ENCODE results near the gene AK3. TPM values are rescaled to one million over a fixed set of nuclear protein-coding genes. Genes with fewer than 3 reads are reported as not detected.

AK3 gene
- total and polyA plus RNA-seq, 2 donors (not counting 3 experiments of a cell fraction or from before 2014, with no cell fraction given), result 20.6 to 42.3 TPM

- Histone ChIP-seq H4K20me1 (replicated peaks; ENCODE audit: control insufficient read depth, extremely low read depth, insufficient read depth, low read length) (no peaks in the 10 kb centered on the region), H2AFZ (ENCODE audit: low read depth, low read length) (no peak overlapping the region), H3K27ac (ENCODE audit: insufficient read depth, low read depth, low read length) (no peak overlapping the region), H3K4me3 (replicated peaks in 1 of 3; ENCODE audit: insufficient read depth in 1 of 3, low read depth in 1 of 3, low read length in 3 of 3) (no peak overlapping the region), H3K36me3 (ENCODE audit: control insufficient read depth in 2 of 2, extremely low read depth in 1 of 2, insufficient read depth in 2 of 2, low read length in 2 of 2) (peaks cover 2 to 5% of the 10 kb centered on the region in 2 experiments), H3K9ac (replicated peaks; ENCODE audit: extremely low read depth, insufficient read depth, low read length) (no peak overlapping the region), H3K9me3 (replicated peaks; ENCODE audit: control insufficient read depth, insufficient read depth, low read length) (no peaks in the 10 kb centered on the region), H3K79me2 (ENCODE audit: control insufficient read depth, insufficient read depth, low read length) (no peaks in the 10 kb centered on the region), H3K4me2 (ENCODE audit: insufficient read depth, low read length) (no peak overlapping the region), H3K9me1 (replicated peaks; ENCODE audit: control insufficient read depth, extremely low read depth, insufficient read depth, low read length) (no peaks in the 10 kb centered on the region), H3K27me3 (ENCODE audit: control insufficient read depth in 2 of 2, insufficient read depth in 2 of 2, low read length in 2 of 2) (no peaks in the 10 kb centered on the region), H3K4me1 (ENCODE audit: control insufficient read depth, extremely low read depth, insufficient read depth, low read length) (no peaks in the 10 kb centered on the region)
- TF ChIP-seq EZH2 (IDR thresholded peaks at IDR 0.05; ENCODE audit: borderline replicate concordance, low read depth, low read length, severe bottlenecking), result no peak
- TF ChIP-seq POLR2AphosphoS5 (IDR thresholded peaks at IDR 0.05; ENCODE audit: insufficient read depth, low read depth, low read length), result no peak
- no peak for FAIRE-seq
- no peak for DNase-seq (ENCODE audit: low read depth, low spot score)
- POLR2A ChIA-PET, result no interaction called here
- BruUV-seq (replicated peaks), result no TSS peak
- CTCF ChIA-PET, result no interaction called here
- intact Hi-C loops (cut with micrococcal nuclease) (no loop called here), dilution Hi-C loops (cut with MboI; ENCODE audit: extremely low pct_ligation_motif_present, low sequenced_read_pairs) (no loop called here)
Measured at GRCh38 chr9:4706021-4706420, 35.0 kb downstream of the AK3 start.

GRCh38 chr9:4704129-4704528 is 36.9 kb downstream of the AK3 start:
- CTCF ChIA-PET, result interaction anchor here (1.0 kb wide), 1 partner anchor 16 kb away, joined by 3 read pairs; no protein-coding TSS in a partner anchor

More at GRCh38 chr9:4704129-4704528, 36.9 kb downstream of the AK3 start:
- Histone ChIP-seq H3K4me2 (ENCODE audit: insufficient read depth, low read length) (no peak overlapping the region), H4K20me1 (replicated peaks; ENCODE audit: control insufficient read depth, extremely low read depth, insufficient read depth, low read length) (no peaks in the 10 kb centered on the region), H3K4me1 (ENCODE audit: control insufficient read depth, extremely low read depth, insufficient read depth, low read length) (no peaks in the 10 kb centered on the region), H3K9me3 (replicated peaks; ENCODE audit: control insufficient read depth, insufficient read depth, low read length) (no peaks in the 10 kb centered on the region), H3K27me3 (ENCODE audit: control insufficient read depth in 2 of 2, insufficient read depth in 2 of 2, low read length in 2 of 2) (no peaks in the 10 kb centered on the region), H3K79me2 (ENCODE audit: control insufficient read depth, insufficient read depth, low read length) (no peaks in the 10 kb centered on the region), H3K9me1 (replicated peaks; ENCODE audit: control insufficient read depth, extremely low read depth, insufficient read depth, low read length) (no peaks in the 10 kb centered on the region), H2AFZ (ENCODE audit: low read depth, low read length) (no peak overlapping the region), H3K36me3 (ENCODE audit: control insufficient read depth in 2 of 2, extremely low read depth in 1 of 2, insufficient read depth in 2 of 2, low read length in 2 of 2) (peaks cover 0 to 5% of the 10 kb centered on the region in 2 experiments), H3K9ac (replicated peaks; ENCODE audit: extremely low read depth, insufficient read depth, low read length) (no peak overlapping the region), H3K27ac (ENCODE audit: insufficient read depth, low read depth, low read length) (no peak overlapping the region), H3K4me3 (replicated peaks in 1 of 3; ENCODE audit: insufficient read depth in 1 of 3, low read depth in 1 of 3, low read length in 3 of 3) (no peak overlapping the region)
- POLR2A ChIA-PET, result no interaction called here
- intact Hi-C loops (cut with micrococcal nuclease) (no loop called here), dilution Hi-C loops (cut with MboI; ENCODE audit: extremely low pct_ligation_motif_present, low sequenced_read_pairs) (no loop called here)
- no TSS peak for BruUV-seq (replicated peaks)
- TF ChIP-seq GATA2 (IDR thresholded peaks at IDR 0.05; ENCODE audit: insufficient read depth, insufficient read length, low read depth, low read length) (no peak), MYC (IDR thresholded peaks at IDR 0.05; ENCODE audit: low read depth, low read length) (no peak), MAX (IDR thresholded peaks at IDR 0.05; ENCODE audit: insufficient read depth, insufficient read length) (no peak), FOS (IDR thresholded peaks at IDR 0.05; ENCODE audit: borderline replicate concordance, insufficient read depth, low read length) (no peak), POLR2A (IDR thresholded peaks at IDR 0.05; ENCODE audit: low read depth, low read length) (no peak), POLR2AphosphoS5 (IDR thresholded peaks at IDR 0.05; ENCODE audit: insufficient read depth, low read depth, low read length) (no peak), EZH2 (IDR thresholded peaks at IDR 0.05; ENCODE audit: borderline replicate concordance, low read depth, low read length, severe bottlenecking) (no peak), CTCF (IDR thresholded peaks at IDR 0.05; ENCODE audit: extremely low read depth in 1 of 2, insufficient read depth in 1 of 2, low read depth in 1 of 2, low read length in 2 of 2) (no peak), JUN (IDR thresholded peaks at IDR 0.05; ENCODE audit: borderline replicate concordance, insufficient read depth, insufficient read length, low read depth) (no peak)
- DNase-seq (ENCODE audit: low read depth, low spot score), result no peak
- no peak for FAIRE-seq
